GM23338 (cell line): ENCODE results near the gene COQ10A.

Source experiments
- CREB1 ChIP-seq: fragments of 250-450 bp; sonication (Bioruptor Pico); IDR thresholded peaks from 2 replicates; pipeline ENCODE4 v1.5.0; 2020; ENCODE audit warnings: low read depth, mild to moderate bottlenecking, moderate library complexity
- CTCF ChIP-seq, 2 experiments: fragments of 200-600 bp in 1 of 2; sonication (generic) in 1 of 2; conservative IDR thresholded peaks; 2 replicates each; pipeline versions ENCODE4 v1.5.1 to v1.6.1; 2016 to 2017; ENCODE audit warnings: antibody characterized with exemption in 2 of 2, low read depth in 2 of 2, mild to moderate bottlenecking in 2 of 2, moderate library complexity in 1 of 2
- ETS1 ChIP-seq: IDR thresholded peaks from 2 replicates; pipeline ENCODE4 v1.6.1; 2016; ENCODE audit warnings: antibody characterized with exemption
- EZH2 ChIP-seq: fragments of 200-600 bp; sonication (generic); IDR thresholded peaks from one replicate; pipeline ENCODE4 v1.8.0; 2017; ENCODE audit warnings: antibody characterized with exemption, mild to moderate bottlenecking, low read depth; ENCODE audit not compliant: unreplicated experiment
- EZH2phosphoT487 ChIP-seq: fragments of 200-600 bp; sonication (generic); IDR thresholded peaks from one replicate; pipeline ENCODE4 v1.8.1; 2018; ENCODE audit warnings: antibody characterized with exemption; ENCODE audit not compliant: unreplicated experiment
- JUNB ChIP-seq: IDR thresholded peaks from one replicate; pipeline ENCODE4 v1.6.1; 2016; ENCODE audit warnings: antibody characterized with exemption; ENCODE audit not compliant: unreplicated experiment
- NANOG ChIP-seq: IDR thresholded peaks from 2 replicates; pipeline ENCODE4 v1.6.1; 2016; ENCODE audit warnings: antibody characterized with exemption, borderline replicate concordance
- POLR2AphosphoS5 ChIP-seq: IDR thresholded peaks from 2 replicates; pipeline ENCODE4 v1.6.1; 2016; ENCODE audit warnings: antibody characterized with exemption, low read depth
- REST ChIP-seq: IDR thresholded peaks from one replicate; pipeline ENCODE4 v1.6.1; 2018; ENCODE audit warnings: antibody characterized with exemption; ENCODE audit not compliant: unreplicated experiment
- STAT1 ChIP-seq: IDR thresholded peaks from one replicate; pipeline ENCODE4 v1.6.1; 2016; ENCODE audit warnings: antibody characterized with exemption; ENCODE audit not compliant: unreplicated experiment
- ZNF114 ChIP-seq: fragments of 250-450 bp; sonication (Bioruptor Pico); IDR thresholded peaks from 2 replicates; pipeline ENCODE4 v1.5.0; 2020; ENCODE audit warnings: mild to moderate bottlenecking, moderate library complexity
- ZNF331 ChIP-seq: fragments of 250-450 bp; sonication (Bioruptor Pico); IDR thresholded peaks from 2 replicates; pipeline ENCODE4 v1.5.0; 2020; ENCODE audit warnings: low read depth, mild to moderate bottlenecking, moderate library complexity
- ZNF462 ChIP-seq: fragments of 250-450 bp; sonication (Bioruptor Pico); IDR thresholded peaks from 2 replicates; pipeline ENCODE4 v1.5.0; 2020; ENCODE audit warnings: mild to moderate bottlenecking, moderate library complexity

- TF ChIP-seq CTCF (conservative IDR thresholded peaks at IDR 0.05; ENCODE audit: low read depth in 2 of 2) (no peak), EZH2phosphoT487 (no peak), STAT1 (no peak), NANOG (no peak), POLR2AphosphoS5 (no peak), EZH2 (no peak), CREB1 (CRISPR knock-in tag) (no peak), ZNF114 (CRISPR knock-in tag) (no peak), REST (no peak), ETS1 (no peak), JUNB (no peak), ZNF331 (CRISPR knock-in tag) (no peak), ZNF462 (CRISPR knock-in tag) (no peak)
Measured at GRCh38 chr12:56236985-56237384, 29.8 kb upstream of the COQ10A start.
